Measurements from ENCODE around the gene TCEA3.

GRCh38 chr1:23380719-23381118 is 43.8 kb downstream of the TCEA3 start:
- TF ChIP-seq SP1 (IDR thresholded peaks at IDR 0.05), result no peak
- TF ChIP-seq, protein P1, sequence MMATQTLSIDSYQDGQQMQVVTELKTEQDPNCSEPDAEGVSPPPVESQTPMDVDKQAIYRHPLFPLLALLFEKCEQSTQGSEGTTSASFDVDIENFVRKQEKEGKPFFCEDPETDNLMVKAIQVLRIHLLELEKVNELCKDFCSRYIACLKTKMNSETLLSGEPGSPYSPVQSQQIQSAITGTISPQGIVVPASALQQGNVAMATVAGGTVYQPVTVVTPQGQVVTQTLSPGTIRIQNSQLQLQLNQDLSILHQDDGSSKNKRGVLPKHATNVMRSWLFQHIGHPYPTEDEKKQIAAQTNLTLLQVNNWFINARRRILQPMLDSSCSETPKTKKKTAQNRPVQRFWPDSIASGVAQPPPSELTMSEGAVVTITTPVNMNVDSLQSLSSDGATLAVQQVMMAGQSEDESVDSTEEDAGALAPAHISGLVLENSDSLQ (IDR thresholded peaks at IDR 0.05), result no peak
- no peak for TF ChIP-seq FOXA1 (IDR thresholded peaks at IDR 0.05)
- TF ChIP-seq SUZ12 (IDR thresholded peaks at IDR 0.05), result no peak
- TF ChIP-seq BHLHE40 (IDR thresholded peaks at IDR 0.05; ENCODE audit: borderline replicate concordance), result no peak
- no peak for TF ChIP-seq ELF4 (IDR thresholded peaks at IDR 0.05)
- TF ChIP-seq LEF1 (IDR thresholded peaks at IDR 0.05; ENCODE audit: borderline replicate concordance), result no peak
- no peak for TF ChIP-seq FOXM1 (IDR thresholded peaks at IDR 0.05; ENCODE audit: borderline replicate concordance)
- TF ChIP-seq ZNF384 (IDR thresholded peaks at IDR 0.05), result no peak
- TF ChIP-seq ARNT (IDR thresholded peaks at IDR 0.05), result no peak
